Kidney (tissue), 14 donors: ENCODE results near the gene APRT. TPM values are rescaled to one million over a fixed set of nuclear protein-coding genes. Genes with fewer than 3 reads are reported as not detected.

ENCODE experiments used
- DNase-seq, 5 donors: peaks; one replicate each; pipeline ENCODE4 v3.0.0-alpha.2; 2013 to 2020
- FAIRE-seq: peaks from 2 replicates; lab custom pipeline; 2012; peaks lifted over from hg19 to GRCh38; lab: Jason Lieb, UNC
- H3K27ac ChIP-seq, 2 donors: one replicate each; pipeline ENCODE4 v1.7.0; 2013; ENCODE audit warnings: low read depth in 2 of 2, low read length in 2 of 2, inconsistent platforms in 1 of 2
- H3K27me3 ChIP-seq: one replicate; pipeline ENCODE4 v1.7.1; 2013; ENCODE audit warnings: low read length, inconsistent platforms; ENCODE audit not compliant: control insufficient read depth, insufficient read depth
- H3K36me3 ChIP-seq, 3 donors: one replicate each; pipeline versions ENCODE4 v1.7.0 to v1.7.1; 2013; ENCODE audit warnings: low read length in 3 of 3, control low read depth in 1 of 3, inconsistent platforms in 1 of 3; ENCODE audit not compliant: insufficient read depth in 3 of 3, control insufficient read depth in 2 of 3
- H3K4me1 ChIP-seq, 3 donors: one replicate each; pipeline versions ENCODE4 v1.7.0 to v1.7.1; 2013; ENCODE audit warnings: low read length in 3 of 3, inconsistent platforms in 1 of 3, low read depth in 1 of 3; ENCODE audit not compliant: control insufficient read depth in 2 of 3, insufficient read depth in 2 of 3
- H3K4me3 ChIP-seq, 3 donors: one replicate each; pipeline versions ENCODE4 v1.7.0 to v1.8.1; 2013; ENCODE audit warnings: low read length in 3 of 3, control low read depth in 1 of 3, inconsistent platforms in 1 of 3
- H3K9ac ChIP-seq, 3 donors: one replicate each; pipeline versions ENCODE4 v1.7.0 to v1.7.1; 2013; ENCODE audit warnings: low read length in 3 of 3, control low read depth in 1 of 3, inconsistent platforms in 1 of 3
- H3K9me3 ChIP-seq, 3 donors: one replicate each; pipeline versions ENCODE4 v1.7.0 to v1.7.1; 2013; ENCODE audit warnings: low read length in 3 of 3, control low read depth in 1 of 3, inconsistent platforms in 1 of 3; ENCODE audit not compliant: control insufficient read depth in 2 of 3, insufficient read depth in 1 of 3
- intact Hi-C: fragments of 100-400 bp; cut with DNase I; formaldehyde crosslinking; loops from one replicate; pipeline ENCODE4 v1.11.1; 2022
- polyA plus RNA-seq: library from polyadenylated mRNA; stranded (reverse); fragments of 350-450 nt; fragmentation: Illumina TruSeq; extraction: RNeasy Lipid Tissue Mini Kit (QIAGEN cat#74804); gene quantifications from one replicate; pipeline ENCODE4 v1.2.3, GENCODE V29; 2014; ENCODE audit warnings: low read depth, low replicate concordance; ENCODE audit not compliant: insufficient read depth
- total RNA-seq: library from RNA; stranded (reverse); fragmentation: NEBNext Ultra II Directional; extraction: Animal tissue kit (Norgen Biotek cat#: 25700); gene quantifications from one replicate; pipeline ENCODE4 v1.2.1, GENCODE V29; 2021
- TF ChIP-seq, protein P1 (sequence below): IDR thresholded peaks from 3 replicates; pipeline ENCODE4 v1.5.1; 2012; ENCODE audit warnings: mild to moderate bottlenecking, moderate library complexity, borderline replicate concordance; ENCODE audit not compliant: insufficient read depth; ENCODE audit errors: extremely low read depth
- donor health status: control.
- donor health status: control.
- donor health status: control.
- donor health status: control.
- donor health status: control.
- donor health status: DM: yes; HTN: yes; CAD: no.
- donor health status: Normal renal cell carcinoma (clear cell type).

The APRT gene
- total and polyA plus RNA-seq, 2 donors from 2014 or later = 105 to 204 TPM

GRCh38 chr16:88844419-88845036, 32.8 kb upstream of the APRT start:
- TF ChIP-seq, protein P1, sequence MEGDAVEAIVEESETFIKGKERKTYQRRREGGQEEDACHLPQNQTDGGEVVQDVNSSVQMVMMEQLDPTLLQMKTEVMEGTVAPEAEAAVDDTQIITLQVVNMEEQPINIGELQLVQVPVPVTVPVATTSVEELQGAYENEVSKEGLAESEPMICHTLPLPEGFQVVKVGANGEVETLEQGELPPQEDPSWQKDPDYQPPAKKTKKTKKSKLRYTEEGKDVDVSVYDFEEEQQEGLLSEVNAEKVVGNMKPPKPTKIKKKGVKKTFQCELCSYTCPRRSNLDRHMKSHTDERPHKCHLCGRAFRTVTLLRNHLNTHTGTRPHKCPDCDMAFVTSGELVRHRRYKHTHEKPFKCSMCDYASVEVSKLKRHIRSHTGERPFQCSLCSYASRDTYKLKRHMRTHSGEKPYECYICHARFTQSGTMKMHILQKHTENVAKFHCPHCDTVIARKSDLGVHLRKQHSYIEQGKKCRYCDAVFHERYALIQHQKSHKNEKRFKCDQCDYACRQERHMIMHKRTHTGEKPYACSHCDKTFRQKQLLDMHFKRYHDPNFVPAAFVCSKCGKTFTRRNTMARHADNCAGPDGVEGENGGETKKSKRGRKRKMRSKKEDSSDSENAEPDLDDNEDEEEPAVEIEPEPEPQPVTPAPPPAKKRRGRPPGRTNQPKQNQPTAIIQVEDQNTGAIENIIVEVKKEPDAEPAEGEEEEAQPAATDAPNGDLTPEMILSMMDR = no peak
- Histone ChIP-seq H3K9ac (no peak overlapping the region), H3K27me3 (no peaks in the 10 kb centered on the region), H3K4me3 (no peak overlapping the region), H3K27ac (no peak overlapping the region), H3K9me3 (no peaks in the 10 kb centered on the region), H3K36me3 (peaks cover 0 to 12% (median 0%) of the 10 kb centered on the region in 3 donors), H3K4me1 (no peaks in the 10 kb centered on the region)
- DNase-seq (no peak), FAIRE-seq (no peak)
- intact Hi-C loops = no loop called here

DNA sequence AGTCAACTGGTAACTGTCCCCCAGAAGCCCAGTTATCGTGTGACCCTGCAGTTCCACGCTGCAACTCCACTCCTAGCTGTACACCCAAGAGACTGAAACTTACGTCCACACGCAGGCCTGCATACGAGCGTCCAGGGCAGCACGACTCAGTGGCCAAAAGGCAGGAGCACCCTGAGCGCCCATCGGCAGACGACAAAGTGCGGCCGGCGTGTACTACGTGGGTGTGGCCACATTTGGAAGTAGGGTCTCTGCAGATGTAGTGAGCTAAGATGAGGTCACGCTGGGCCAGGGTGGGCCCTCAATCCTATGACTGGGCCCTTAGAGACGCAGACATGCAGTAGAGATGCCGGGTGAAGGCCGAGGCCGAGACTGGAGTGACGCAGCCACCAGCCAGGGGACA, 31.5 kb upstream of the APRT start:
- Histone ChIP-seq H3K9ac (no peak overlapping the region), H3K27me3 (no peaks in the 10 kb centered on the region), H3K36me3 (peaks cover 0 to 12% (median 0%) of the 10 kb centered on the region in 3 donors), H3K9me3 (no peaks in the 10 kb centered on the region), H3K4me3 (no peak overlapping the region), H3K27ac (no peak overlapping the region), H3K4me1 (no peaks in the 10 kb centered on the region)
- TF ChIP-seq, protein P1 = no peak
- intact Hi-C loops = no loop called here
- FAIRE-seq = no peak
- DNase-seq = no peak

DNA sequence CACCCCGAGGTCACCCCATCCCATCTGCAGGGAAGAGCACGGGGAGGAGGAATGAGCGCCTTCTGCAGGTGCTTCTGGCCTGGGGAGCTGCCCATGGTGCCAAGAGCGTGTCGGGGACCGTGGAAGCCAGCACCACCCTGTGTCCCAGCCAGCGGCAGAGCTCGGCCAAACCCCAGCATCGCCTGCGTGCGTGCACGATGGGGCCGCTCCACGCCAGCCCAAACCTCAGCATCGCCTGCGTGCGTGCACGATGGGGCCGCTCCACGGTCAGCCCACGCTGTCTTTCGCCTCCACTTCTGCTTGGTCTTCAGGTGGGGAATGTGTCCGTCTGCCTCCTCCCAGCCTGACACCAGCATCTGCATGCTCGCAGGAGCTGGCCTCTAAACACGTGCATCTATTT, 31.1 kb upstream of the APRT start:
- DNase-seq = no peak
- intact Hi-C loops = no loop called here

More for the DNA sequence above, 31.1 kb upstream of the APRT start:
- no peak overlapping the region for H3K27ac ChIP-seq
- no peaks in the 10 kb centered on the region for H3K27me3 ChIP-seq
- H3K9ac ChIP-seq = no peak overlapping the region
- FAIRE-seq = no peak
- TF ChIP-seq, protein P1 = no peak
- H3K4me3 ChIP-seq = no peak overlapping the region
- H3K4me1 ChIP-seq = no peaks in the 10 kb centered on the region
- H3K9me3 ChIP-seq = no peaks in the 10 kb centered on the region
- H3K36me3 ChIP-seq = peaks cover 0 to 12% (median 0%) of the 10 kb centered on the region in 3 donors
